Fibroblast of lung (primary cell): ENCODE measurements around the gene BAIAP2. TPM values are rescaled to one million over a fixed set of nuclear protein-coding genes. Genes with fewer than 3 reads are reported as not detected.
A peak's percentile ranks its signal among the peaks of the same experiment; 100 is the strongest.

Experiments used
- DNase-seq, 2 donors: peaks; one replicate each; pipeline versions ENCODE4 v3.0.0 to v3.0.0-alpha.2; 2010; ENCODE audit warnings: low read depth in 2 of 2
- H2AFZ ChIP-seq: 2 replicates; pipeline ENCODE4 v1.5.1; 2012; ENCODE audit warnings: low read length, control low read depth, inconsistent platforms
- H3K27ac ChIP-seq: 2 replicates; pipeline ENCODE4 v1.5.1; 2011; ENCODE audit warnings: low read length, control low read depth; ENCODE audit not compliant: insufficient read depth
- H3K27me3 ChIP-seq: 2 replicates; pipeline ENCODE4 v1.5.1; 2011; ENCODE audit warnings: mild to moderate bottlenecking, low read length; ENCODE audit not compliant: control insufficient read depth, insufficient read depth
- H3K36me3 ChIP-seq: 2 replicates; pipeline ENCODE4 v1.5.1; 2011; ENCODE audit warnings: low read length; ENCODE audit not compliant: control insufficient read depth, insufficient read depth
- H3K4me1 ChIP-seq: 2 replicates; pipeline ENCODE4 v1.5.1; 2011; ENCODE audit warnings: low read length; ENCODE audit not compliant: control insufficient read depth, insufficient read depth; ENCODE audit errors: extremely low read depth
- H3K4me2 ChIP-seq: 2 replicates; pipeline ENCODE4 v1.5.1; 2011; ENCODE audit warnings: low read length, control low read depth; ENCODE audit not compliant: insufficient read depth; ENCODE audit errors: extremely low read depth
- H3K4me3 ChIP-seq, 4 experiments: fragments of 200-600 bp in 1 of 4; sonication (generic) in 1 of 4; replicated peaks in 1 of 4; 2 replicates each; pipeline ENCODE4 v1.5.1; 2011 to 2016; ENCODE audit warnings: low read length in 4 of 4, low read depth in 3 of 4, mild to moderate bottlenecking in 3 of 4, control low read depth in 2 of 4, inconsistent platforms in 1 of 4, mixed read lengths in 1 of 4; ENCODE audit not compliant: insufficient read depth in 1 of 4; ENCODE audit errors: control extremely low read depth in 1 of 4
- H3K79me2 ChIP-seq: 2 replicates; pipeline ENCODE4 v1.5.1; 2012; ENCODE audit warnings: mild to moderate bottlenecking, low read length, inconsistent platforms; ENCODE audit not compliant: control insufficient read depth, insufficient read depth
- H3K9ac ChIP-seq: 2 replicates; pipeline ENCODE4 v1.5.1; 2011; ENCODE audit warnings: mild to moderate bottlenecking, low read length, control low read depth; ENCODE audit not compliant: insufficient read depth
- H3K9me3 ChIP-seq: 2 replicates; pipeline ENCODE4 v1.5.1; 2012; ENCODE audit warnings: low read depth, low read length; ENCODE audit not compliant: control insufficient read depth, insufficient read depth
- H4K20me1 ChIP-seq: 2 replicates; pipeline ENCODE4 v1.5.1; 2011; ENCODE audit warnings: low read length; ENCODE audit not compliant: control insufficient read depth, insufficient read depth; ENCODE audit errors: extremely low read depth
- EZH2 ChIP-seq: IDR thresholded peaks from 2 replicates; pipeline ENCODE4 v1.5.1; 2012; ENCODE audit warnings: low read length, control low read depth, mild to moderate bottlenecking; ENCODE audit errors: missing control alignments
- polyA plus RNA-seq, 2 donors: library from polyadenylated mRNA; depleted of rRNA in 1 of 2; stranded (reverse) in 1 of 2; unstranded in 1 of 2; fragments of >200 nt; gene quantifications; 2 replicates each; pipeline ENCODE4 v1.2.1, GENCODE V29; 2011 to 2012; ENCODE audit warnings: missing spikeins in 1 of 2
- total RNA-seq: library from RNA; depleted of rRNA; stranded (reverse); fragments of >200 nt; gene quantifications from 2 replicates; pipeline ENCODE4 v1.2.1, GENCODE V29; 2014
- TF ChIP-seq, protein P1 (sequence below), 2 donors: IDR thresholded peaks in 1 of 2; conservative IDR thresholded peaks in 1 of 2; 1 replicate in 1 of 2; 2 replicates in 1 of 2; pipeline ENCODE4 v1.5.1; 2011 to 2012; ENCODE audit warnings: low read length in 2 of 2, control low read depth in 1 of 2, inconsistent platforms in 1 of 2, low read depth in 1 of 2, mild to moderate bottlenecking in 1 of 2

The BAIAP2 gene
- total and polyA plus RNA-seq, 2 donors (not counting 1 experiment from before 2014, with no cell fraction given), result 6.0 to 13.4 TPM

DNA sequence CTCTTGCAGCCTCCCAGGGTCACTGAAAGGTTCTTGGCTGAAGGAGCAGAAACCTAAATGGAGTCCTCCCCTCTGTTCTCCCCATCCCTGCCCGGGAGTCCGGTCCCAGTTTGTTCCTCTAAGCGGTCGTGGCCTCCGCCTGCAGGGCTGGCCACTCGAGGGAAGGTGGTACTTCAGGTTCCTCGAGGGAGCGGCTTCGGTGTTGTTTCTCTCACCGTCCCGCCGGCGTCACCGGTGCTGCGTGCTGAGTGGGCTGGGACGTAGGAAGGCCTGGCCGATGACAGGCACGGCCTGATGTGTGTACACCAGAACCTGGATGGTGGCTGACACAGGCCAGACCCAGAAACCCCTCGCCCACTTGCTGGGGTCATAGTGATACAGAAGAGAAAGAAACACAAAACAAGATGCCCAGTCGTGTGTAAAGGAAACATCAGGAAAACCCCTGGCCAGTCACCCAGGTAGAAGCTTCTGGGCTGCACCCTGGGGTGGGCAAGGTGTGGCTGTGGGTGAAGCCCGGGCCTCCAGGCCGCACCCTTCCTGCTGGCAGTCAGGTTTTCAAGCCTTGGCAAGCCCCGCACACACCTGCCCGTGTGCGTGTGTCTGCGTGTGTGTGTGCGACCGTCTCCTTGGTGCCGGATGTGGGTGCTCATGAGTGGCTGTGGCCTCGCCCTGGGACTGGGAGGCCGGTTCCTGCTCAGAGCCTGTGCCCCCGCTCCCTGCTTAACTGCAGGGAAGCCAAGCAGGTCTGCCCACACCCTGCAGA, 52.0 kb downstream of the BAIAP2 start:
- Histone ChIP-seq H2AFZ (no peak overlapping the region), H3K27ac (no peak overlapping the region), H3K27me3 (no peaks in the 10 kb centered on the region), H3K9ac (no peak overlapping the region), H3K4me3 (no peak overlapping the region), H3K4me2 (no peak overlapping the region), H3K36me3 (peaks cover 2% of the 10 kb centered on the region), H3K79me2 (no peaks in the 10 kb centered on the region), H3K9me3 (no peaks in the 10 kb centered on the region), H4K20me1 (no peaks in the 10 kb centered on the region), H3K4me1 (peaks cover 2% of the 10 kb centered on the region)
- DNase-seq, result no peak
- no peak for TF ChIP-seq EZH2
- TF ChIP-seq, protein P1, sequence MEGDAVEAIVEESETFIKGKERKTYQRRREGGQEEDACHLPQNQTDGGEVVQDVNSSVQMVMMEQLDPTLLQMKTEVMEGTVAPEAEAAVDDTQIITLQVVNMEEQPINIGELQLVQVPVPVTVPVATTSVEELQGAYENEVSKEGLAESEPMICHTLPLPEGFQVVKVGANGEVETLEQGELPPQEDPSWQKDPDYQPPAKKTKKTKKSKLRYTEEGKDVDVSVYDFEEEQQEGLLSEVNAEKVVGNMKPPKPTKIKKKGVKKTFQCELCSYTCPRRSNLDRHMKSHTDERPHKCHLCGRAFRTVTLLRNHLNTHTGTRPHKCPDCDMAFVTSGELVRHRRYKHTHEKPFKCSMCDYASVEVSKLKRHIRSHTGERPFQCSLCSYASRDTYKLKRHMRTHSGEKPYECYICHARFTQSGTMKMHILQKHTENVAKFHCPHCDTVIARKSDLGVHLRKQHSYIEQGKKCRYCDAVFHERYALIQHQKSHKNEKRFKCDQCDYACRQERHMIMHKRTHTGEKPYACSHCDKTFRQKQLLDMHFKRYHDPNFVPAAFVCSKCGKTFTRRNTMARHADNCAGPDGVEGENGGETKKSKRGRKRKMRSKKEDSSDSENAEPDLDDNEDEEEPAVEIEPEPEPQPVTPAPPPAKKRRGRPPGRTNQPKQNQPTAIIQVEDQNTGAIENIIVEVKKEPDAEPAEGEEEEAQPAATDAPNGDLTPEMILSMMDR (conservative IDR thresholded peaks at IDR 0.05 in 1 of 2, IDR thresholded peaks at IDR 0.05 in 1 of 2; ENCODE audit: low read depth in 1 of 2, low read length in 2 of 2), result no peak

DNA sequence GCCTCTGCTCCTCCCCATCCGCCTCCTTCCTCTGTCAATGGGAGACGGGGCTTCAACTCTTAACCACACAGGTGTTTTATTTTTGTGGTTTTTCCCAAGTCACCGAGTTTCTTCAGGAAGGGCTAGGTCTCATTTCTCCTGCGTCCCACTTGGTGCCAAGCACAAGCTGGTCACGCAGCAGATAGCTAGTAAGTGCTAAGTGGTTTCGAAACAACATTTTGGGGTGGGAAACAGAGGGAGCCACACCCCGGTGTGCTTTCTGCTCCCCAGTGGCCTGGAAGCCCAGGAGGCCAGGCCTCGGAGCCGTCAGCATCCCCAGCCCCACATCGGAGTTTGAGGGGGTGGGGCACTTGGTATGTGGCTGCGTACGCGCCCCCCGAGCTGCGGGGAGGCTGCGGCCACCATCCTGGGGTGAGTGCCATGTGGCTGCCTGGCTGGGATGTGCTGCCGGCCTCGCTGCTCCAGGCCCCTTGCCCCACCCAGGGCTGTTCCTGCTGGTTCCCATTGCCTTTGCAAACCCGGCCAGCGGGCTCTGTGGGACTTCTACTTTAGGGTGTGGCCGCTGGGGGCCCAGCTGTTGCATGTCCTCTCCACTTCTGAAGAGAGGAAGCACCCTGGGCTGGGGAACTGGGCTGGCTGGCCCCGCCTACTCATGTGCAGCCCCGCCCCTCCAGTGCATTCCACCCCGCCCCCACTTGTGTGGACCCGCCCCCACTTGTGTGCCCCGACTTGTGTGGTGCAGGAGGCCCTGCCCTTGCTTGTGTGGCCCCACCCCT, 55.6 kb downstream of the BAIAP2 start:
- Histone ChIP-seq H3K27ac (no peak overlapping the region), H3K79me2 (no peaks in the 10 kb centered on the region), H3K4me3 (no peak overlapping the region), H3K36me3 (peaks cover 2% of the 10 kb centered on the region), H3K4me1 (peaks cover 15% of the 10 kb centered on the region), H3K4me2 (no peak overlapping the region), H3K27me3 (no peaks in the 10 kb centered on the region), H2AFZ (no peak overlapping the region), H3K9me3 (no peaks in the 10 kb centered on the region), H3K9ac (no peak overlapping the region), H4K20me1 (no peaks in the 10 kb centered on the region)
- no peak for TF ChIP-seq EZH2
- TF ChIP-seq, protein P1 (conservative IDR thresholded peaks at IDR 0.05 in 1 of 2, IDR thresholded peaks at IDR 0.05 in 1 of 2; ENCODE audit: low read depth in 1 of 2, low read length in 2 of 2), result no peak
- peak in 1 of 2 donors; percentile 84 for DNase-seq

DNA sequence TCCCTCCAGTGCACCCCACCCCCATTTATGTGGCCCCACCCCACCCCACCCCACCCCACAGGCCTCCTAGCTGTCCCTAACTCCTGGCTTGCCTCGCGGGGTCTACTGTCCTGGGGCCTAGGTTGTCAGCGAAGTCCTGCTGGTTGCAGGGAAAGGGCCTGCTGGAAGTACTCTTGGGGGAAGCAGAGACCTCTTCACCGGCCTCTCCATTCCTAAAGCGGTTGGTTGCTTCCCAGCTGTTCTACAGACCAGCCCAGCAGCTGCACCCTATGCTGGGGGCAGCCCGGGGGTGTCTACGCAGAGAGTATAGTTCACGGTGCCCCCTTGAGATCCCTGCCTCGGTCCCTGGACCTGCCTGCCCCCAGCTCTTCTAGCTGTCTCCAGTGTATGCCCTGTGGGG, 56.2 kb downstream of the BAIAP2 start:
- Histone ChIP-seq H2AFZ (no peak overlapping the region), H3K4me2 (no peak overlapping the region), H3K9me3 (no peaks in the 10 kb centered on the region), H3K27me3 (no peaks in the 10 kb centered on the region), H3K4me3 (no peak overlapping the region), H4K20me1 (no peaks in the 10 kb centered on the region), H3K4me1 (peaks cover 19% of the 10 kb centered on the region), H3K79me2 (no peaks in the 10 kb centered on the region), H3K9ac (no peak overlapping the region), H3K36me3 (peaks cover 2% of the 10 kb centered on the region), H3K27ac (no peak overlapping the region)
- DNase-seq, result no peak
- TF ChIP-seq, protein P1 (conservative IDR thresholded peaks at IDR 0.05 in 1 of 2, IDR thresholded peaks at IDR 0.05 in 1 of 2; ENCODE audit: low read depth in 1 of 2, low read length in 2 of 2), result no peak
- no peak for TF ChIP-seq EZH2
